GM23248 (cell line): ENCODE results near the gene LPCAT2.

Experiments
- EZH2 ChIP-seq: fragments of 200-600 bp; sonication (generic); IDR thresholded peaks from 2 replicates; pipeline ENCODE4 v1.6.1; 2018; ENCODE audit warnings: antibody characterized with exemption, mild to moderate bottlenecking; ENCODE audit not compliant: insufficient read depth, poor library complexity, severe bottlenecking
- EZH2phosphoT487 ChIP-seq: fragments of 200-600 bp; sonication (generic); IDR thresholded peaks from 2 replicates; pipeline ENCODE4 v1.6.1; 2018; ENCODE audit warnings: antibody characterized with exemption, moderate library complexity, mild to moderate bottlenecking, low read depth; ENCODE audit not compliant: insufficient read depth

DNA sequence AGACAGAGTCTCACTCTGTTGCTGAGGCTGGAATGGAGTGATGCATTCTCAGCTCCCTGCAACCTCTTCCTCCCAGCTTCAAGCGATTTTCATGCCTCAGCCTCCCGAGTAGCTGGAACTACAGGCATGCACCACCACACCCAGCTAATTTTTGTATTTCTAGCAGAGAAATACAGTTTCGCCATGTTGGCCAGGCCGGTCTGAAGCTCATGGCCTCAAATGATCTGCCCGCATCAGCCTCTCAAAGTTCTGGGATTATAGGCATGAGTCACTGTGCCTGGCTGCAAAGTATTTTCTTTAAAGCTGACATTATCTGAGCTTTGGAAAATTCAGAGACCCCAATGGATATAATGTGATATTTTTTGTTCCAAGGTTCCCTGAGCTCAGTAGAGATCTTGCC is 115.8 kb downstream of the LPCAT2 start:
- TF ChIP-seq EZH2phosphoT487 (no peak), EZH2 (no peak)
